OCI-LY7 (cell line): ENCODE data around the gene DDIAS. TPM values are rescaled to one million over a fixed set of nuclear protein-coding genes. Genes with fewer than 3 reads are reported as not detected.

Source experiments
- BruUV-seq: library from RNA; stranded (reverse); fragments of 400-500 nt; replicated peaks from 2 replicates; lab custom pipeline; 2021; lab: Mats Ljungman, UMichigan
- CTCF ChIA-PET: fragments of 300-600 bp; sonication (Branson Sonifier 250); formaldehyde crosslinking; loops from one replicate; lab custom pipeline; 2022; ENCODE audit warnings: antibody characterized with exemption; ENCODE audit not compliant: unreplicated experiment; lab: Charles Lee
- POLR2A ChIA-PET: fragments of 300-600 bp; sonication (Branson Sonifier 250); formaldehyde crosslinking; loops from one replicate; lab custom pipeline; 2022; ENCODE audit warnings: antibody characterized with exemption; lab: Charles Lee
- DNase-seq: peaks from one replicate; pipeline ENCODE4 v3.0.0-alpha.2; 2015; ENCODE audit warnings: low spot score
- H2AFZ ChIP-seq: fragments of 200-600 bp; sonication (generic), shearing (Covaris generic); 2 replicates; pipeline ENCODE4 v1.6.1; 2014; ENCODE audit warnings: mild to moderate bottlenecking, antibody characterized with exemption, low read length, moderate library complexity
- H3K27ac ChIP-seq: fragments of 200-600 bp; sonication (generic); 2 replicates; pipeline ENCODE4 v1.5.1; 2014; ENCODE audit warnings: mixed run types, low read depth, mild to moderate bottlenecking, moderate library complexity, low read length, inconsistent platforms; ENCODE audit not compliant: poor library complexity, severe bottlenecking
- H3K36me3 ChIP-seq: fragments of 200-600 bp; sonication (generic); 2 replicates; pipeline ENCODE4 v1.6.1; 2014; ENCODE audit warnings: mild to moderate bottlenecking, antibody characterized with exemption, low read length, moderate library complexity, mixed read lengths; ENCODE audit not compliant: insufficient read depth
- H3K4me1 ChIP-seq: fragments of 200-600 bp; sonication (generic); 2 replicates; pipeline ENCODE4 v1.5.1; 2014; ENCODE audit warnings: mild to moderate bottlenecking, low read length; ENCODE audit not compliant: insufficient read depth, poor library complexity, severe bottlenecking
- H3K4me2 ChIP-seq: fragments of 200-600 bp; sonication (generic); 2 replicates; pipeline ENCODE4 v1.6.1; 2014; ENCODE audit warnings: mild to moderate bottlenecking, low read length
- H3K4me3 ChIP-seq: fragments of 200-600 bp; sonication (generic); 2 replicates; pipeline ENCODE4 v1.5.1; 2014; ENCODE audit warnings: mild to moderate bottlenecking, low read depth, low read length; ENCODE audit not compliant: poor library complexity, severe bottlenecking
- H3K79me2 ChIP-seq: fragments of 200-600 bp; sonication (generic); 2 replicates; pipeline ENCODE4 v1.6.1; 2016; ENCODE audit warnings: low read depth, mild to moderate bottlenecking, low read length, moderate library complexity, mixed read lengths; ENCODE audit not compliant: insufficient read depth
- H3K9me2 ChIP-seq: fragments of 200-600 bp; sonication (generic); 2 replicates; pipeline ENCODE4 v1.6.1; 2016; ENCODE audit warnings: mild to moderate bottlenecking, low read length, mixed read lengths; ENCODE audit not compliant: insufficient read depth
- H3K9me3 ChIP-seq: fragments of 200-600 bp; sonication (generic); 2 replicates; pipeline ENCODE4 v1.6.1; 2014; ENCODE audit warnings: mild to moderate bottlenecking, mixed run types, low read length, mixed read lengths
- H4K20me1 ChIP-seq: fragments of 200-600 bp; sonication (generic); 2 replicates; pipeline ENCODE4 v1.6.1; 2014; ENCODE audit warnings: mild to moderate bottlenecking, antibody characterized with exemption, low read length, moderate library complexity, mixed read lengths; ENCODE audit not compliant: insufficient read depth
- EZH2phosphoT487 ChIP-seq: fragments of 200-600 bp; sonication (generic); IDR thresholded peaks from 2 replicates; pipeline ENCODE4 v1.6.1; 2018; ENCODE audit warnings: low read depth, borderline replicate concordance, mild to moderate bottlenecking, mixed run types, antibody characterized with exemption, low read length, moderate library complexity, mixed read lengths
- intact Hi-C: fragments of 100-400 bp; cut with micrococcal nuclease; formaldehyde crosslinking; loops from one replicate; pipeline ENCODE4 v1.10.0; 2022; ENCODE audit not compliant: unreplicated experiment
- total RNA-seq, 2 experiments: library from RNA; depleted of rRNA in 1 of 2; stranded (reverse); fragments of >200 nt in 1 of 2; shearing (Covaris generic) in 1 of 2; gene quantifications; 2 replicates each; pipeline ENCODE4 v1.2.3, GENCODE V29; 2014 to 2022
- TF ChIP-seq, protein P1 (sequence below): fragments of 200-600 bp; sonication (generic); conservative IDR thresholded peaks from 2 replicates; pipeline ENCODE4 v1.5.1; 2014; ENCODE audit warnings: mild to moderate bottlenecking, antibody characterized with exemption, low read length, moderate library complexity, mixed read lengths

DDIAS gene
- total RNA-seq, 2 experiments from 2014 or later: 16.7 to 23.1 TPM

- Histone ChIP-seq H3K4me1 (no peaks in the 10 kb centered on the region), H4K20me1 (no peaks in the 10 kb centered on the region), H2AFZ (no peak overlapping the region), H3K36me3 (no peaks in the 10 kb centered on the region), H3K27ac (no peak overlapping the region), H3K9me2 (no peaks in the 10 kb centered on the region), H3K4me2 (no peak overlapping the region), H3K9me3 (no peaks in the 10 kb centered on the region), H3K79me2 (no peaks in the 10 kb centered on the region), H3K4me3 (no peak overlapping the region)
- CTCF ChIA-PET: no interaction called here
- no peak for DNase-seq
- BruUV-seq: no TSS peak
- no peak for TF ChIP-seq EZH2phosphoT487
- POLR2A ChIA-PET: interaction anchor here (0.6 kb wide), 1 partner anchor 13 kb away, joined by 3 read pairs; no protein-coding TSS in a partner anchor
- intact Hi-C loops: no loop called here
Observed at GRCh38 chr11:82855616-82856015, 45.9 kb upstream of the DDIAS start.

DNA sequence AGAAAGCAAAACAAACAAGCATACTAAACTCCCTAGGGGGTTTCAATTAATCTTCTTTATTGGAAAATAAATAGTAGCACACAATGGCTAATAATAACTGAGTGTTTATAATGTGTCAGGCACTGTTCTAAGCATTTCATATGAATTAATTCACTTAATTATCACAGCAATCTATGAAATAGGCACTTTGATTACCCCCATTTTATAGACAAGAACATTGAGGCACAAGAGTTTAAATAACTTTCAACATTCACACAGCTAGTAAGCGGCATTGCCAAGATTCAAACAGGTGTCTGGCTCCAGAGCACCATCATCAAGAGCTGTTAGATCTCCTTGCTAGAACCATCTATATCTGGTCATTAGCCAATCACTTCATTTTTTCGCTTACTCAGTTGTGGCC is 44.4 kb upstream of the DDIAS start:
- Histone ChIP-seq H2AFZ (no peak overlapping the region), H3K4me3 (no peak overlapping the region), H3K27ac (no peak overlapping the region), H4K20me1 (no peaks in the 10 kb centered on the region), H3K9me2 (no peaks in the 10 kb centered on the region), H3K79me2 (no peaks in the 10 kb centered on the region), H3K36me3 (no peaks in the 10 kb centered on the region), H3K4me1 (no peaks in the 10 kb centered on the region), H3K9me3 (no peaks in the 10 kb centered on the region), H3K4me2 (no peak overlapping the region)
- BruUV-seq: no TSS peak
- no peak for TF ChIP-seq EZH2phosphoT487
- TF ChIP-seq, protein P1, sequence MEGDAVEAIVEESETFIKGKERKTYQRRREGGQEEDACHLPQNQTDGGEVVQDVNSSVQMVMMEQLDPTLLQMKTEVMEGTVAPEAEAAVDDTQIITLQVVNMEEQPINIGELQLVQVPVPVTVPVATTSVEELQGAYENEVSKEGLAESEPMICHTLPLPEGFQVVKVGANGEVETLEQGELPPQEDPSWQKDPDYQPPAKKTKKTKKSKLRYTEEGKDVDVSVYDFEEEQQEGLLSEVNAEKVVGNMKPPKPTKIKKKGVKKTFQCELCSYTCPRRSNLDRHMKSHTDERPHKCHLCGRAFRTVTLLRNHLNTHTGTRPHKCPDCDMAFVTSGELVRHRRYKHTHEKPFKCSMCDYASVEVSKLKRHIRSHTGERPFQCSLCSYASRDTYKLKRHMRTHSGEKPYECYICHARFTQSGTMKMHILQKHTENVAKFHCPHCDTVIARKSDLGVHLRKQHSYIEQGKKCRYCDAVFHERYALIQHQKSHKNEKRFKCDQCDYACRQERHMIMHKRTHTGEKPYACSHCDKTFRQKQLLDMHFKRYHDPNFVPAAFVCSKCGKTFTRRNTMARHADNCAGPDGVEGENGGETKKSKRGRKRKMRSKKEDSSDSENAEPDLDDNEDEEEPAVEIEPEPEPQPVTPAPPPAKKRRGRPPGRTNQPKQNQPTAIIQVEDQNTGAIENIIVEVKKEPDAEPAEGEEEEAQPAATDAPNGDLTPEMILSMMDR: no peak
- no peak for DNase-seq
- POLR2A ChIA-PET: interaction anchor here (0.7 kb wide), 2 partner anchors 33 to 68 kb away, joined by 3 to 5 read pairs; no protein-coding TSS in a partner anchor
- CTCF ChIA-PET: no interaction called here
- intact Hi-C loops: no loop called here

DNA sequence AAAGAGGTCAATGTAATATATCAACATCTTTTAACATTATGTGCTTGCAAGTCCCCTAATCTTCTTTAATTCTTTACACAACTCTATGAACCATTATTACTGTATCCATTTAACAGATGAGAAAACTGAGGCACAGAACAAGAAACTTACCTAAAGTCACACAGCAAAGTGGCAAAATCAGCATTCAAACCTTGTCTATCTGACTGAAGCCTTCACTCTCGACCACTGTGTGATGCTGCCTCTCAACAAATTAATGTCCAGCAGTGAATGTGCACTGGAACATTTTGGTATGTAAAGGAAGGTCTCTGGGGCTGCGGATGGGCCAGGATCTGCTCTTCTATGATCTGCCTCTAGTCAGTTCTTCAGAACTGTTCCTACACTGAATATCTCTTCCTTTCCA is 43.4 kb upstream of the DDIAS start:
- no peak for DNase-seq
- TF ChIP-seq EZH2phosphoT487: no peak
- Histone ChIP-seq H3K79me2 (no peaks in the 10 kb centered on the region), H3K27ac (no peak overlapping the region), H3K4me3 (no peak overlapping the region), H2AFZ (no peak overlapping the region), H3K4me2 (no peak overlapping the region), H3K36me3 (no peaks in the 10 kb centered on the region), H4K20me1 (no peaks in the 10 kb centered on the region), H3K9me3 (no peaks in the 10 kb centered on the region), H3K4me1 (no peaks in the 10 kb centered on the region), H3K9me2 (no peaks in the 10 kb centered on the region)
- CTCF ChIA-PET: no interaction called here
- POLR2A ChIA-PET: no interaction called here
- intact Hi-C loops: no loop called here
- BruUV-seq: no TSS peak

DNA sequence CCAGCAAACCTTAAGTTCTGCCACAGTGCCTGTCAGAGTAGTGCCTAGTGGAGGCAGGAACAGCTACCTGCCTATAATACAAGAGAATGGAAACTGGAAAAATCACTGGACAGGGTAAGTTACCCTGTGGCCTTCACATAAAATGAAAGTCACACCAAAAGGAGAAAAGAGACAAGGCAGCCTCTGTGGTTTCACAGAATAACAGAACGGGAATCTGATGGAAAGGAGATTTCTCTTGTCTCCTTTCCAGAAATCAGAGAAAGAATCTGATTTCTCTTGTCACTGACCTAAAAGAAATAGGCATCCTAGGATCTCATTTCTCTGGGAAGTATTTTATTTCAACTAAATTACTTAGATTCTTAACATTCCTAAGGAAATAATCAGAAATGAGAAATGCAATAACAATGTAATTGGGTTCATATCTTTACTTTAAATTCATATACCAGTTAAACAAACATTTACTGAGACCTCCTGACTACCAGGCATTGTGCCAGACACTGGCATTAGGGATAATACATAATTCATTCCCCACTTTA is 42.9 kb upstream of the DDIAS start:
- Histone ChIP-seq H3K9me3 (no peaks in the 10 kb centered on the region), H3K9me2 (no peaks in the 10 kb centered on the region), H3K4me2 (no peak overlapping the region), H3K4me1 (no peaks in the 10 kb centered on the region), H3K27ac (no peak overlapping the region), H3K4me3 (no peak overlapping the region), H3K79me2 (no peaks in the 10 kb centered on the region), H2AFZ (no peak overlapping the region), H4K20me1 (no peaks in the 10 kb centered on the region), H3K36me3 (no peaks in the 10 kb centered on the region)
- intact Hi-C loops: no loop called here
- DNase-seq: no peak
- no TSS peak for BruUV-seq
- TF ChIP-seq, protein P1: no peak
- ChIA-PET POLR2A (no interaction called here), CTCF (no interaction called here)
